GM06990 (cell line): Measurements from ENCODE around the gene EEF1E1.

Source experiments
- DNase-seq: peaks from one replicate; pipeline ENCODE4 v3.0.0-alpha.2; 2011; ENCODE audit not compliant: insufficient read length; ENCODE audit errors: extremely low read depth
- H3K27me3 ChIP-seq: replicated peaks from 2 replicates; pipeline ENCODE4 v1.6.0; 2011; ENCODE audit warnings: low read length; ENCODE audit not compliant: control insufficient read depth, insufficient read depth
- H3K36me3 ChIP-seq: 2 replicates; pipeline ENCODE4 v1.5.1; 2011; ENCODE audit warnings: low read length; ENCODE audit not compliant: control insufficient read depth, insufficient read depth
- H3K4me3 ChIP-seq: replicated peaks from 2 replicates; pipeline ENCODE4 v1.5.1; 2011; ENCODE audit warnings: low read depth, mild to moderate bottlenecking, control low read depth, low read length
- CTCF ChIP-seq: IDR thresholded peaks from 2 replicates; pipeline ENCODE4 v1.5.1; 2011; ENCODE audit warnings: low read length, control low read depth, mild to moderate bottlenecking, inconsistent platforms; ENCODE audit not compliant: insufficient read depth, poor library complexity, severe bottlenecking

EEF1E1 gene

GRCh38 chr6:8066108-8066507, 36.2 kb downstream of the EEF1E1 start:
- H3K27me3 ChIP-seq, result no peaks in the 10 kb centered on the region
- DNase-seq, result no peak
- H3K4me3 ChIP-seq, result no peak overlapping the region
- peak; percentile 28 for TF ChIP-seq CTCF
- no peaks in the 10 kb centered on the region; the same call in 1 of the 2 replicates for H3K36me3 ChIP-seq

DNA sequence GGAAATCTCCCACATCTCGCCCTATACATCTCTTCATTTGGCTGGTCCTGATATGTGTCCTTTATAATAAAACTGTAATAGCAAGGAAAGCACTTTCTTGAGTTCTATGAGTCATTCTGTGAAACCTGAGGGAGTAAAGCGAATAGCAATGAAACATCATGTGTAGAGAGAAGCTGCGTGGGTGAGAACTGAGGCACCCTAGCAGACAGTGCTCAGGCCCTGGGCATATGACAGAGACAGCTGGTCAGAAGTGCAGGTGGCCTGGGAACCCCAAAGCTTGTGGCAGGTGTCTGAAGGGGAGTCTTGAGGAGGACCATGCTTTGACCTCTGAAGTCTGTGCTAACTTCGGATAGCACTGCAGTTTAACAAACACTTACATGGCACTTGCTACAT, 36.8 kb downstream of the EEF1E1 start:
- Histone ChIP-seq H3K27me3 (no peaks in the 10 kb centered on the region), H3K4me3 (no peak overlapping the region), H3K36me3 (no peaks in the 10 kb centered on the region; the same call in 1 of the 2 replicates)
- peak; percentile 63 for DNase-seq
- no peak for TF ChIP-seq CTCF

DNA sequence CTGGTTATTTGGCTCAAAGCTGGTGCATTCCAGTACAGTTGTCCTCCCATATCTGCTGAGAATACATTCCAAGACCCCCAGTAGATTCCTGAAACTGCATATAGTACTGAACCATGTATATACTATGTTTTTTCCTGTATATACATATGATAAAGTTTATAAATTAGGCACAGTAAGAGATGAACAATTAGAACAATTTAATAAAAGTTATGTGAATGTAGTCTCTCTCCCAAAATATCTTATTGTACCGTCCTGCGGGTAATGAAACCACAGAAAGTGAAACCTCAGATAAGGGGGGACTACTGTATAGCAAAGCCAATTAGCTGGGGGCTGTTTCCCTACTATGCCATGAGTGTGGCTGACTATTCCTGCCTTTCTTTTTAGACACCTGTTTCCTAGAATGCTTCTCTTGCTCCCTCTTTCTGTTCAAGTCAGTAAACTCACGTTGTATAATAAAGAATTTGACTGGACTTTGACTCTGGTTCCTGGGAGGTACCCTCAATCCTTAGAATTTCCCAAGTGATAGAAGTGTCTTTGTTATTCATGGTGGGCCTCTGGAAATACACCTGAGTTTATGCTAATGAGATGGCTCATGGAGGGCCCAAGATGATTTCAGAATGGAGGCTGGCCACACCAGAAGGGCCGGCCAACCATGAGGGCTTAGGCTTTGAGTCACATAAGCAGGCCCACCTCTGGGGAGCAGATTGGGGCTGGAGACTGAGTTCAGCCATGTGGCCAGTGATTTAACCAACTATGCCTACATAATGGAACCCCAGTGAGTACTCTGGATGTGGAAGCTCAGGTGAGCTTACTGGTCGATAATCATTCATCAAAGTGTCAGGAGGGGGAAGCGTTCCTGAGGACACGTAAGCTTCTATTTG, 37.5 kb downstream of the EEF1E1 start:
- Histone ChIP-seq H3K4me3 (peak overlapping the region; percentile 81), H3K36me3 (no peaks in the 10 kb centered on the region; the same call in 1 of the 2 replicates), H3K27me3 (no peaks in the 10 kb centered on the region)
- TF ChIP-seq CTCF, result no peak
- DNase-seq, result peak; percentile 18

- no peaks in the 10 kb centered on the region for H3K27me3 ChIP-seq
- no peaks in the 10 kb centered on the region; the same call in 1 of the 2 replicates for H3K36me3 ChIP-seq
- DNase-seq, result peak; percentile 96
- TF ChIP-seq CTCF, result no peak
- H3K4me3 ChIP-seq, result peak within 1 kb of the TSS; percentile 81
Observed at GRCh38 chr6:8063761-8064637, 38.3 kb downstream of the EEF1E1 start, which contains the start of gene BLOC1S5. Gene BLOC1S5 (minus strand): TSS chr6:8064389. CDS start chr6:8064376, 13 bp downstream.

- no peak for TF ChIP-seq CTCF
- H3K36me3 ChIP-seq, result peaks cover 2% of the 10 kb centered on the region
- DNase-seq, result no peak
- no peaks in the 10 kb centered on the region for H3K27me3 ChIP-seq
- H3K4me3 ChIP-seq, result no peak overlapping the region
Observed at GRCh38 chr6:8061736-8062135, 40.6 kb downstream of the EEF1E1 start.
